Fibroblast of skin of abdomen (primary cell): Measurements from ENCODE around the gene C15orf40. TPM values are rescaled to one million over a fixed set of nuclear protein-coding genes. Genes with fewer than 3 reads are reported as not detected.
"Not testable (repeated sequence)": the region's sequence is repeated elsewhere in the genome, so short reads cannot be mapped to it uniquely, and the experiment has no call there.

Experiments used
- DNase-seq: peaks from one replicate; pipeline ENCODE4 v3.0.0-alpha.2; 2013
- polyA plus RNA-seq, 2 experiments: library from polyadenylated mRNA; unstranded; fragments of 120-200 nt; gene quantifications; one replicate each; pipeline ENCODE4 v1.2.1, GENCODE V29; 2013; ENCODE audit not compliant: insufficient read length in 2 of 2

The C15orf40 gene
- 22.0 TPM for polyA plus RNA-seq (2013, experiment 1 of 2; ENCODE audit: insufficient read length)
- 18.9 TPM for polyA plus RNA-seq (2013, experiment 2 of 2; ENCODE audit: insufficient read length)

DNA sequence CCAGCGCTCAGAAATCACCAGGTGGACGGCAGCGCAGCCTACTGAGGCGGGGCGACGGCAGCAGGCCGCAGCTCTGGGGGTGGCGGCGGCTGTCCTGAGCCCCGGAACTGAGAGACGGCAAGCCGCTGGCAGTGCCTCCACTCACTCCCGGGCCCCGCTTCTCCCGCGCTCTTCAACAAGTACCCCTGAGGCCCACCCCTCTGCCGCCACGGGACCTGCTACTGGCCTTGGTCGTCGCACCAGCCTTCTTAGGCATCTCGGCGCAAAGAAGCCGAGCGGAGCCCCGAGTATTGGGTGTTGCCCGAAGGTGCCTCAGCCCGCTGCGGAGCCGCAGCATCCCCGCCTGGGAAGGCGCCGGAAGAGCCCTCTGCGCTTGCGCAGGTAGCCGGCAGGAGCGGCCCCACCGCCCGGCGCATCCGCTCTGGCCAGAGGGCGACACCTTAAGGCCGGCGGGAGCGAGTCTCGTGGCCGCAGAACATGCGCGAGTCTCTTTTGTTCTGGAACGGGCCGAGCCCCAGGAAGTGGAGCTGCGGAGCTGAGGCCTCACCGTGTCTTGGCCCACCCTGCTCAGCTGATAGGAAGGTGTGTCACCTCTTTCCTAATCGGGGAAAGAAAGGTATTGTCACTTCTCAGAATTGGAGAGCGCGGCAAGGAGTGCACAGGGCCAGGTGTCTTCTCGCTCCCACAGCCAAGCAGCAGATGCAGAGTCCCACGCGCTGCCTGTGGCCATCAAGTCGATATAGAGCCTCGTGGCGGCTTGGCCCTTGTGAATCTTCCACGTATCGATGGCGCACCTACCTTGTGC lies at the start of gene C15orf40:
Gene C15orf40, minus strand, starts transcription at position 369 of the 805 bp plus-strand sequence. Its CDS starts 32 bp downstream, at position 337.
- peak; percentile 90 for DNase-seq

- no peak for DNase-seq
These were observed 46.4 kb upstream of the C15orf40 start for GRCh38 chr15:83057696-83058376.

GRCh38 chr15:83057002-83057401 lies 45.6 kb upstream of the C15orf40 start:
- DNase-seq, result no peak

DNA sequence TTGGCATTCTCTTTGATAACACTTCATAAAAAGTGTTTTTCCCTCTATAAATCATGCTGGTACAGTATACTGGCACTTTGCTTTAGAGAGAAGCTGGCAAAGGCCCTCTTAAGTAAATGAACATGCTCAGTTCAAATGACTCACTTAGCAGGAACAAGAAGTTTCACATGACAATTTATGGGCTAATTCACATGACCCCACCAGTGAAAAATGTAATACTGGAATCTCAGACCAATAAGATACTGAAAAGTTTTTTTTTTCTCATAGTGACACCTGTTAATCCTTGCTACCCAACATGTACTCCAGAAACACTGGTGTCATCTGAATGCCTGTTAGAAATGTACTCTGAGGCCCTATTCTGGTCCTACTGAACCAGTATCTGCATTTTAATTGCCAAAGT lies 41.7 kb upstream of the C15orf40 start:
- DNase-seq, result peak; percentile 32

DNA sequence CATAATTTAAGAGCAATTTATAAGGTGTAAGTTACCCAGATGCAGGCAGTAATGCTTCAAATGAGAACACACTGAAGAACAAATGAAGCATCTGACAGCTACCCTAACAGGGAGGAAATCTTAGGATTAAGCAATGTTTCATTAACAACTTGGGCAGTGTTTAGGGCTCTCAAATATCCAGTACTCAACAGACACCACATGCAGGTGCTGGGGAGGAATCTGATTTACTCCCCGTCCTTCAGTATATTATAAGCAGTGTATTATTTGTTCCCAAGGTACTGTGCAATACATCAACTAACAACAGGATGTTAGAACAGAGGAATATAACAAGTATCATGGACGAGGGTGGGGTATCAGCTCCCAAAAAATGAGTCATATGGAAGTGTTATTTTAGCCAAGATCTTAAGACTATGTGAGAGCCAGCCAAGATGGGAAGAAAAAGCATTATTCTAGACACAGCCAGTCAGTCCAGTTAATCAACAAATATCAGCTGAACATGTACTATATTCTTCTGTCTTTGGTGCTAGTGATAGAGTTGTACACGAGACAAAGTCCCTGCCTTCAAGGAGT lies 35.2 kb upstream of the C15orf40 start:
- peak; percentile 21 for DNase-seq

DNA sequence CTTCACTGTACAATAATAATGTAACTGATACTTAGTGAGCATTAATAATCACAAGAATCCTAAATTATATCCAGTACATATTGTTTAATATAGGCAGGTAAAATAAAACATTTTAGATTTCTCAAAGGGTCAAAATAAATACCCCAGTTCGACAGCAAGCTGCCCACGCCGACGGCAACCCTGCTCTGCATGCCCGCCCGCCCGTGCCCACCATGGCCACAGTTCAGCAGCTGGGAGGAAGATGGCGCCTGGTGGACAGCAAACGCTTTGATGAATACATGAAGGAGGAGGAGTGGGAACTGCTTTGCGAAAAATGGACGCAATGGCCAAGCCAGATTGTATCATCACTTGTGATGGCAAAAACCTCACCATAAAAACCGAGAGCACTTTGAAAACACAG lies 32.7 kb upstream of the C15orf40 start:
- no peak for DNase-seq

- no peak for DNase-seq
These were observed 27.8 kb upstream of the C15orf40 start for GRCh38 chr15:83039206-83039605.

DNA sequence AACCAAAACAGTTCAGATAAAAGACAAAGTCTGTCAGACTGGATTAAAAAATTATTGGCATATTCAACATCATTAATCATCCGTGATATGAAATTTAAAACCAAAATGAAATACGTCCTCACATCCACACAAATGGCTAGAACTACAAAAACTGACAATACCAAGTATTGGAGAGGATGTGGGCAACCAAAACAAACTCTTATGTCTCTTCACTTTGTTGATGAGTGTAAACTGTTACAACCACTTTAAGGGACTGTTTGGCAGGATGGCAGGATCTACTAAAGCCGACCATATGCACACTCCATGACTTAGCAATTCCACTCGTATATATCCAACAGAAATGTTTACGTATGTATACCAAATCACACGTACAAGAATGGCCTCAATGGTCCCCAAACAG lies 24.8 kb upstream of the C15orf40 start:
- DNase-seq, result no peak

DNA sequence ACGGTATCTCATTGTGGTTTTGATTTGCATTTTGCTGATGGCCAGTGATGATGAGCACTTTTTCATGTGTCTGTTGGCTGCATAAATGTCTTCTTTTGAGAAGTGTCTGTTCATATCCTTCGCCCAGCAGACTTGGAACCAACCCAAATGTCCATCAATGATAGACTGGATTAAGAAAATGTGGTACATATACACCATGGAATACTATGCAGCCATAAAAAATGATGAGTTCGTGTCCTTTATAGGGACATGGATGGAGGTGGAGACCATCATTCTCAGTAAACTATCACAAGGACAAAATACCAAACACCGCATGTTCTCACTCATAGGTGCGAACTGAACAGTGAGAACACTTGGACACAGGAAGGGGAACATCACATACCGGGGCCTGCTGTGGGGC lies 19.8 kb upstream of the C15orf40 start:
- not testable (repeated sequence) for DNase-seq

DNA sequence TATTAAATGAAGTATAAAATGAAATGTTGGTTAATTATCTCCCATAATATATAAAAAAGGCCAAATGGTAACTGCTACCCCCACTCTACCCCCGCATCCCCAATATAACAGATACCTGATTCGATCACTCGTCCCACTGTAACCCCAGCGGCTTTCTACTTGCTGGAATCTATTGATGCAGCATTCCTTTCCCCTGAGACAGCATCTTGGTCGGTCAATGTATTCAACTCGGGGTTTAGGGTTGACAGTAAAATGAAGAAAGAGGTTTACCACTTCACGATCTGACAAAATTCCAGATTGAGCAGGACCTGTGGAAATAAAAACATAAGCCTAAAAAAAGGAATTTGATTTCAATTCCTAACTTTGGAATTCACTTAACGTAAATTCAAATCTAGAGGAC lies 18.6 kb upstream of the C15orf40 start:
- DNase-seq, result peak; percentile 57

DNA sequence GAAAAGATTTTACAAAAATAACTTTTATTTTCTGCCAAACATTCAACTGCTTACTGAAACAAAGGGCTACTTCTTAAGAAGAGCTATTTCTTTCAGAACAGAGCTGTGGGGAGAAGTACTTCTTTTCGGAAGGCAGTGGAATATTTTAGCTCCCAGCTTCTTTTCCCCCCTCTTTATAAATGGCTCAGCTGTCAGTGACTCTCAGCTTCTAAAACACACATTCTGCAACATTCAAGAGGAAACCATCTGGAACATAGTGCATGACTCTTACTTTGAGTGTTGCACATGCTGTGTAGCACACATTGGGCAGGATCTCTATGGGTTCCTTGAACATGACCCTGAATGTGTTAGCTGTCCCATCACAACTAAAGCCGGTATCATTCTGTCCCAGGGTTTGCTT lies 7.0 kb upstream of the C15orf40 start:
- DNase-seq, result no peak

- DNase-seq, result no peak
These were observed 5.5 kb upstream of the C15orf40 start for GRCh38 chr15:83016906-83017305.

DNA sequence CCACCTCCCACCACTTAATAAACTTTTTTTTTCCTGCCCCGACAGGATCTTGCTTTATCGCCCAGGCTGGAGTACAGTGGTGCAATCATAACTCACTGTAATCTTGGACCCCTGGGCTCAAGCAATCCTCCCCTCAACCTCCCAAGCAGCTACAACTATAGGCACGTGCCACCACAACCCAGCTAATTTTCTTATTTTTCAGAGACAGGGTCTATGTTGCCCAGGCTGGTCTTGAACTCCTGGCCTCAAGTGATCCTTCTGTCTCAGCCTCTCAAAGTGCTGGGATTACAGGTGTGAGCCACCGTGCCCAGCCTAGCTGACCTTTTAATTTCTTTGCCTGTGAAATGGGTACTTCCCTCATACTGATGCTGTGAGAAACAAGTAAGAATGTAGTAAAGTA lies 3.9 kb upstream of the C15orf40 start:
- DNase-seq, result no peak

GRCh38 chr15:83014205-83014653 lies 2.8 kb upstream of the C15orf40 start:
- no peak for DNase-seq

DNA sequence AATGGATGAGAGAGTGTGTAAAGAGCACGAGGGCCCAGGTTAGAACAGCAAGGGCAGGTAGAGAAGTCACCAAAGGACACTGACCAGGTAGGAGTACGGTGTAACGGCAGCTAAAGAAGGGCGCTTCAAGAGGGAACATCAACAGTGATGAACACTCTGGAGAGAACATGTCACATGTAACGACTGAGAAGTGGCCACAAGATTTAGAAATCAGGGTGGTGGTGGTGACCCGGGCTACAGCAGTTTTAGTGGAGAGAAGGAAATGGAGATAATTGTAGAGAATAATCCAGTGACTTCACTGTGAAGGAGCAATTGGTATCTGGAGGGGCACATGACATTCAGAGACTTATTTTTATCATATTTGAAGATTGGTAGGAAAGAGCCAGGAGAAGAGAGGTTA lies 1.2 kb upstream of the C15orf40 start:
- no peak for DNase-seq

DNA sequence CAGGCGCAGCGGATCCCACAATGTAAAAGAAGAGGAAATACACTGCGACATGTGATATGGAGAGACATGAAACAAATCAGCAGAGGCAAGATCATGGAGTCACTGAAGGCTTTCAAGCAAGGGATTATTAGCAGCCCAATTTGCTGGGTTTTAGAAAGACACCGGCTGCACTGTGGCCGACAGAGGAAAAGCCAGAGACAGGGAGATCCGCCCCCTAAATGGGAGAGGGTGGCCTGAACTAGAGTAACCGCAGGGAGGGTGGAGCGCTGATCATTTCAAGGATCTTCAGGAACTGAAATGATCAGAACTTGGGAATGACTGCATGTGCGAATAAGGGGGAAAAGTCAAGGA lies 612 bp upstream of the C15orf40 start:
- DNase-seq, result peak; percentile 30

GRCh38 chr15:83010709-83011270 lies 649 bp downstream of the C15orf40 start:
- peak; percentile 69 for DNase-seq

- DNase-seq, result not testable (repeated sequence)
These were observed 10.8 kb downstream of the C15orf40 start for GRCh38 chr15:83000672-83001031.

DNA sequence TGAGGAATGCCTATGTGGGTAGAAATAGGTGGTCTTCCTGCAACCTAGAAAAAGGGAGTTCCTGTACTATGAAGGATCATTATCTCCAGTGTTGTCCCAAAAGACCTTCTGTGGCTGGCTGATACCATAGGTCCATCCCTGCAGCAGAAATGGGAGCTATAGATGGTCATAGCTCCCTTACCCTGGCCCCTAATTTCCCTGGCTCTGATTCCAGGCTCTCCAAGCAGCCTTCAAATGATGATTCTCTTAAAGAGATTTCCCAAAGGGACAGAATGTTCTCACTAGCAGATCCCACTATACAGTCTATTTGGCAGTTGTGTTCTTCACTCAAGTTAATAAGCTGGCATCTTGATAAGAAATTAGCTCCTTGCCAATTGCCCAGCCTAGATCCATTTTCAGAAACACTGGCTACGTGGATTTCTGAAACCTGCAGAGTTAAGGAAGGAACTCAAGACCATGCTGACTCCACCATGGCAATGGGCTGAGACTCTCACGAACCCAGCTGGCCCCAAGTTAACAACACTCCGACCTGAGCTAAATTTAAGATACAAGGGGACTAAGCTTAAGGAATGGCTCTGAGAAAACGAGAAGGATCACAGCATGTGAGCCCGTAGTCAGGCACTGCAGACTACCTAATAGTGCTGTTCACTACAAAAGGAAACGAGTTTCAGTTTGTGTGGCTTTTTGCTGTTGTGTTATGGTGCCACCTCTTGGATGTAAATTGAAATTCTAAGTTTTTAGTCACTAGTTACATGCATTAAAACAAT lies 11.4 kb downstream of the C15orf40 start:
- peak; percentile 56 for DNase-seq

GRCh38 chr15:82999426-82999825 lies 12.0 kb downstream of the C15orf40 start:
- DNase-seq, result no peak

DNA sequence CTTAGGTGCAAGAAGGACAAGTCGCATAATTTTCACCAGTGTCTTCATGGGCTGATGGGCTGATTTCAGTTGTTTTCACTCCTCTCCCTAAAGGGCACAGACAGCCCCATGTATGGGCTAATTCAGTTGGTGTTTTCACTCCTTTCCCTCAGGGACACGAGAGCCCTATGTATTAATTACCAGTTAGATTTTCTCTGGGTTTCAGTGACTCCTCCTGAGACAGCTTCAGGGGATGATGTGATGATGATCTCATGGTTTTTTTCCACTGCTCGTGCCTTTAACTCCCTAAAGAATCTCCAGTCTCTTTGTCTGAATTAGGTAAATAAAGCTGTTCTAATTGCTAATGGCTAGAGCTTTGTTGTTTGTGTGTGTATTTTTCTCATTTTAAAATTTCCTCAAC lies 15.5 kb downstream of the C15orf40 start:
- DNase-seq, result no peak

DNA sequence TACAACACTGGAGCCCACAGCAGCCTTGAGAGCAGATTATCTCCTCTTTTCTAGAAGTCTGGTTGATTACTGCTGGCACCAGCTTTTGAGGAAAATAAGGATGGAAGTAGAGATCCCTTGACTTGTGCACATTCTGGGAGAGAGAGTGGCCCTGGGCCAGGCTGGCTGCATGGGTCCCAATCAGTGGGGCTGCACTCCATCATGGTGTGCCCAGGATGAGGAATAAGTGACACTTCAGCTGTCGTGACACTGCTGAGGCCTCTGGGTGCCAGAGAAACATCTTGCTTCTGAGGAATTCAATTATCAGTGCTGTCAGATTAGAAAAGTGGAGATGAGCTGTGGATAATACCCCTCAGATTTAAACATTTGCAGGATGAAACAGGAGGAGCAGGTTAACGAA lies 16.4 kb downstream of the C15orf40 start:
- no peak for DNase-seq

DNA sequence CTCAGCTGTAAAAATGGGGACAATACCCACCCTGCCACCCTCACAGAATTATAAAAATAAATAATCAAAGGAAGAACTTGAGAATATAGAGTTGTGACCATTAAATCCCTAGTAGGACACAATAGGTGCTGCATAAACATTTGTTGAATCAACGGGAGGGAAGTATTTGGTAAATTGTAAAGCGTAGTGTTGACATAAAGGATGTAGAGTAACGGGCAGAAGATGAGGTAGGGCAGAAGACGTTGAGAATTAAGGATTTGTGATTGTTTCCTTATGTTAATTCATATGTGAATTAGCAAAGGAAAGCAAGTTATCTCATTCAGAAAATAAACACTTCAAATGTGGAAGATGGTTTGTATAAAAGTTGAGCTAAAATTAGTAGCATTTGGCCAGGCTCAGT lies 18.3 kb downstream of the C15orf40 start:
- no peak for DNase-seq
